A204.1 (cell line): ENCODE results near the gene HOXA10.

ENCODE experiments used
- FAIRE-seq: peaks from 2 replicates; lab custom pipeline; 2012; peaks lifted over from hg19 to GRCh38; lab: Jason Lieb, UNC

The HOXA10 gene

GRCh38 chr7:27128776-27129728 is 45.1 kb downstream of the HOXA10 start:
- FAIRE-seq, result no peak

GRCh38 chr7:27128034-27128433 is 46.1 kb downstream of the HOXA10 start:
- no peak for FAIRE-seq

GRCh38 chr7:27126596-27127327 is 47.4 kb downstream of the HOXA10 start:
- FAIRE-seq, result no peak

GRCh38 chr7:27125986-27126394 is 48.1 kb downstream of the HOXA10 start:
- no peak for FAIRE-seq

- FAIRE-seq, result no peak
Measured at GRCh38 chr7:27124902-27125689, 49.0 kb downstream of the HOXA10 start.

- FAIRE-seq, result no peak
Measured at GRCh38 chr7:27124096-27124901, 49.8 kb downstream of the HOXA10 start.

- FAIRE-seq, result no peak
Measured at GRCh38 chr7:27123477-27124053, 50.6 kb downstream of the HOXA10 start.

GRCh38 chr7:27123007-27123476 is 51.1 kb downstream of the HOXA10 start:
- FAIRE-seq, result no peak

GRCh38 chr7:27122077-27122910 is 51.8 kb downstream of the HOXA10 start:
- no peak for FAIRE-seq

- FAIRE-seq, result no peak
Measured at GRCh38 chr7:27121684-27122076, 52.4 kb downstream of the HOXA10 start.
